H9 (cell line): Measurements from ENCODE around the gene CDK2. TPM values are rescaled to one million over a fixed set of nuclear protein-coding genes. Genes with fewer than 3 reads are reported as not detected.

ENCODE experiments used
- DNase-seq: peaks from one replicate; pipeline ENCODE4 v3.0.0-alpha.2; 2017
- H2AFZ ChIP-seq: one replicate; pipeline ENCODE4 v1.6.1; 2013; ENCODE audit warnings: mild to moderate bottlenecking, low read length, control low read depth, moderate library complexity
- H2AK5ac ChIP-seq: 2 replicates; pipeline ENCODE4 v1.6.1; 2013; ENCODE audit warnings: low read length, control low read depth, mixed read lengths; ENCODE audit not compliant: insufficient read length
- H2BK120ac ChIP-seq: one replicate; pipeline ENCODE4 v1.6.1; 2013; ENCODE audit warnings: low read depth, mild to moderate bottlenecking, low read length, control low read depth, inconsistent platforms; ENCODE audit not compliant: poor library complexity, severe bottlenecking
- H2BK12ac ChIP-seq: 2 replicates; pipeline ENCODE4 v1.6.1; 2013; ENCODE audit warnings: low read length, control low read depth, mixed read lengths, low read depth; ENCODE audit not compliant: insufficient read length
- H2BK15ac ChIP-seq: 2 replicates; pipeline ENCODE4 v1.6.1; 2013; ENCODE audit warnings: low read depth, low read length, control low read depth
- H2BK20ac ChIP-seq: one replicate; pipeline ENCODE4 v1.6.1; 2013; ENCODE audit warnings: low read depth, mild to moderate bottlenecking, low read length, control low read depth, inconsistent platforms; ENCODE audit not compliant: poor library complexity, severe bottlenecking
- H2BK5ac ChIP-seq: 2 replicates; pipeline ENCODE4 v1.6.1; 2013; ENCODE audit warnings: low read length, control low read depth, mixed read lengths; ENCODE audit not compliant: insufficient read length
- H3K14ac ChIP-seq: 2 replicates; pipeline ENCODE4 v1.6.1; 2013; ENCODE audit warnings: low read length, control low read depth; ENCODE audit not compliant: insufficient read depth
- H3K18ac ChIP-seq: 2 replicates; pipeline ENCODE4 v1.6.1; 2013; ENCODE audit warnings: low read depth, mild to moderate bottlenecking, mixed read lengths, low read length, control low read depth; ENCODE audit not compliant: insufficient read length
- H3K23ac ChIP-seq: 2 replicates; pipeline ENCODE4 v1.6.1; 2013; ENCODE audit warnings: low read length, control low read depth, mixed read lengths, low read depth; ENCODE audit not compliant: insufficient read length
- H3K23me2 ChIP-seq: 2 replicates; pipeline ENCODE4 v1.6.1; 2013; ENCODE audit warnings: low read depth, mild to moderate bottlenecking, mixed read lengths, low read length, control low read depth; ENCODE audit not compliant: insufficient read length, poor library complexity, severe bottlenecking
- H3K27ac ChIP-seq: 2 replicates; pipeline ENCODE4 v1.5.1; 2013; ENCODE audit warnings: low read length, control low read depth, mixed read lengths, low read depth; ENCODE audit not compliant: insufficient read length
- H3K27me3 ChIP-seq: 2 replicates; pipeline ENCODE4 v1.6.1; 2013; ENCODE audit warnings: low read length, control low read depth, inconsistent platforms; ENCODE audit not compliant: insufficient read depth
- H3K4ac ChIP-seq: 2 replicates; pipeline ENCODE4 v1.6.1; 2013; ENCODE audit warnings: low read depth, mild to moderate bottlenecking, control low read depth, inconsistent platforms, low read length, moderate library complexity
- H3K4me1 ChIP-seq: 2 replicates; pipeline ENCODE4 v1.6.1; 2013; ENCODE audit warnings: low read length, control low read depth, inconsistent platforms; ENCODE audit not compliant: insufficient read depth
- H3K4me2 ChIP-seq: 2 replicates; pipeline ENCODE4 v1.6.1; 2013; ENCODE audit warnings: low read length, control low read depth, mixed read lengths; ENCODE audit not compliant: insufficient read length, insufficient read depth
- H3K56ac ChIP-seq: 2 replicates; pipeline ENCODE4 v1.6.1; 2013; ENCODE audit warnings: low read depth, mild to moderate bottlenecking, mixed read lengths, low read length, control low read depth; ENCODE audit not compliant: insufficient read length
- H3K79me1 ChIP-seq: 2 replicates; pipeline ENCODE4 v1.6.1; 2013; ENCODE audit warnings: low read depth, mild to moderate bottlenecking, moderate library complexity, low read length, control low read depth, inconsistent platforms; ENCODE audit not compliant: insufficient read depth, poor library complexity, severe bottlenecking
- H3K79me2 ChIP-seq: 2 replicates; pipeline ENCODE4 v1.6.1; 2013; ENCODE audit warnings: low read length, control low read depth, inconsistent platforms; ENCODE audit not compliant: insufficient read depth
- H3K9ac ChIP-seq: 2 replicates; pipeline ENCODE4 v1.6.1; 2013; ENCODE audit warnings: low read length, control low read depth, mixed read lengths; ENCODE audit not compliant: insufficient read length; ENCODE audit errors: extremely low read depth
- H3K9me3 ChIP-seq: one replicate; pipeline ENCODE4 v1.6.1; 2013; ENCODE audit warnings: low read depth, low read length, inconsistent platforms; ENCODE audit not compliant: control insufficient read depth
- H3T11ph ChIP-seq: one replicate; pipeline ENCODE4 v1.6.1; 2013; ENCODE audit warnings: mild to moderate bottlenecking, low read length, control low read depth, inconsistent platforms
- H4K20me1 ChIP-seq: one replicate; pipeline ENCODE4 v1.6.1; 2013; ENCODE audit not compliant: control insufficient read depth, insufficient read length, insufficient read depth
- H4K5ac ChIP-seq: 2 replicates; pipeline ENCODE4 v1.6.1; 2013; ENCODE audit warnings: low read depth, mild to moderate bottlenecking, mixed read lengths, low read length, control low read depth; ENCODE audit not compliant: insufficient read length
- H4K8ac ChIP-seq: replicated peaks from 2 replicates; pipeline ENCODE4 v1.6.1; 2013; ENCODE audit warnings: low read length, control low read depth, mixed read lengths, low read depth; ENCODE audit not compliant: insufficient read length
- H4K91ac ChIP-seq: 2 replicates; pipeline ENCODE4 v1.6.1; 2013; ENCODE audit warnings: low read depth, mild to moderate bottlenecking, moderate library complexity, mixed read lengths, low read length, control low read depth; ENCODE audit not compliant: insufficient read length
- H3K27ac Mint-ChIP-seq, 3 experiments: 2 replicates in 2 of 3; 3 replicates in 1 of 3; pipeline ENCODE4 v1.8.0; 2020 to 2021; ENCODE audit warnings: mixed read lengths in 3 of 3, mild to moderate bottlenecking in 1 of 3, moderate library complexity in 1 of 3
- H3K27me3 Mint-ChIP-seq: 2 replicates; pipeline ENCODE4 v1.8.0; 2021; ENCODE audit warnings: low read depth, mild to moderate bottlenecking, moderate library complexity, mixed read lengths
- H3K36me3 Mint-ChIP-seq, 3 experiments: 2 replicates in 2 of 3; 3 replicates in 1 of 3; pipeline ENCODE4 v1.8.0; 2020 to 2021; ENCODE audit warnings: low read depth in 3 of 3, mixed read lengths in 3 of 3; ENCODE audit not compliant: insufficient read depth in 1 of 3
- H3K4me1 Mint-ChIP-seq, 2 experiments: 2 replicates each; pipeline ENCODE4 v1.8.0; 2020; ENCODE audit warnings: mixed read lengths in 2 of 2
- H3K4me3 Mint-ChIP-seq, 2 experiments: 2 replicates in 1 of 2; 3 replicates in 1 of 2; pipeline ENCODE4 v1.8.0; 2020 to 2021; ENCODE audit warnings: mild to moderate bottlenecking in 2 of 2, mixed read lengths in 2 of 2, moderate library complexity in 1 of 2
- H3K9me3 Mint-ChIP-seq, 2 experiments: 2 replicates in 1 of 2; 3 replicates in 1 of 2; pipeline ENCODE4 v1.8.0; 2020; ENCODE audit warnings: mild to moderate bottlenecking in 2 of 2, mixed read lengths in 2 of 2, moderate library complexity in 1 of 2
- CTCF ChIP-seq: fragments of 200-600 bp; sonication (generic); conservative IDR thresholded peaks from 3 replicates; pipeline ENCODE4 v1.8.0; 2021; ENCODE audit warnings: antibody characterized with exemption, mild to moderate bottlenecking
- WGBS: extraction: QIAGEN DNeasy Blood & Tissue Kit; methylation state at CpG from one replicate; pipeline ENCODE4 v1.1.7; 2013; ENCODE audit warnings: missing lambda C conversion rate, low lambda C conversion rate, mixed read lengths; ENCODE audit not compliant: insufficient read length; ENCODE audit errors: extremely low coverage; 5-methylcytosine and 5-hydroxymethylcytosine counted together
- total RNA-seq: library from RNA; stranded (reverse); gene quantifications from 2 replicates; pipeline ENCODE4 v1.2.1, GENCODE V29; 2021

CDK2 gene
- total RNA-seq, 1 experiment from 2014 or later = 60.8 TPM

- H3K79me1 ChIP-seq = no peaks in the 10 kb centered on the region
- H3K23ac ChIP-seq = no peak overlapping the region
- H3K27me3 ChIP-seq = peaks cover 4% of the 10 kb centered on the region; the same call in 1 of the 2 replicates
- no peak overlapping the region for H2BK15ac ChIP-seq
- H3K4me2 ChIP-seq = peak overlapping the region; percentile 88
- peaks cover 15% of the 10 kb centered on the region for H3K23me2 ChIP-seq
- Mint-ChIP-seq H3K36me3 (no peaks in the 10 kb centered on the region; a peak in 1 of 7 replicates), H3K27ac (no peak overlapping the region), H3K9me3 (no peaks in the 10 kb centered on the region; a peak in 1 of 5 replicates), H3K4me1 (peaks cover 30 to 32% of the 10 kb centered on the region in 2 experiments), H3K27me3 (peaks cover 32% of the 10 kb centered on the region), H3K4me3 (peak overlapping the region; percentile 82)
- no peak overlapping the region for H3T11ph ChIP-seq
- no peak overlapping the region for H2BK12ac ChIP-seq
- no peaks in the 10 kb centered on the region for H3K79me2 ChIP-seq
- no CpG with 5 or more reads among the region's 4 CpGs for WGBS
- H4K91ac ChIP-seq = no peak overlapping the region
- H2BK120ac ChIP-seq = no peak overlapping the region
- no peak overlapping the region for H2BK5ac ChIP-seq
- peaks cover 6% of the 10 kb centered on the region; the same call in 1 of the 2 replicates for H3K4me1 ChIP-seq
- no peak overlapping the region for H4K5ac ChIP-seq
- no peak overlapping the region for H3K14ac ChIP-seq
- H4K8ac ChIP-seq = no peak overlapping the region
- no peak overlapping the region for H3K27ac ChIP-seq
- DNase-seq = no peak
- H2AFZ ChIP-seq = no peak overlapping the region
- H3K9ac ChIP-seq = no peak overlapping the region
- no peak for TF ChIP-seq CTCF
- no peak overlapping the region for H3K56ac ChIP-seq
- no peak overlapping the region for H3K18ac ChIP-seq
- no peaks in the 10 kb centered on the region for H4K20me1 ChIP-seq
- no peak overlapping the region for H2AK5ac ChIP-seq
- H2BK20ac ChIP-seq = no peak overlapping the region
- H3K9me3 ChIP-seq = no peaks in the 10 kb centered on the region
- no peak overlapping the region for H3K4ac ChIP-seq
Measured at GRCh38 chr12:55932551-55932910, 34.1 kb upstream of the CDK2 start.
